Measurements from ENCODE around the gene SEPTIN10. TPM values are rescaled to one million over a fixed set of nuclear protein-coding genes. Genes with fewer than 3 reads are reported as not detected.

Gene SEPTIN10
- total and polyA plus RNA-seq, 2 experiments from 2014 or later = 52.3 to 85.1 TPM

DNA sequence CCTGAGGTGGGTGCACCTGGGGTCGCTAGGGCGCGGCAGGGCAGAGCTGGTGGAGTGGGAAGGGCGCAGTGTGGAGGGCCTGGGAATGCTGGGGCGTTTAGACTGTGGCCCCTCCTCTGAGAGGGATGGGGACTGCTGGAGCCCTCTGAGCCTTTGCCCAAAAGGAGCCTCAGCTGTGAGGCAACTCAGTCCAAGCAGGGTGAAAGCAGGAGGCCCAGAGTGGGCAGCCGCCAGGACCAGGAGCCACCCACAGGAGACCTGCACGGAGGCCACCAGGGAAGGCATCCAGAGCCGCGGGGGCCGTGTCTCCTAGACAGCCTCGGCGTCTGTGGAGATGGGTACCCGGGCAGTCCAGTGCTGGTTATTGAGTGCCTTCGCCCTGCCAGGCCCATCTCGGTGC lies 114.9 kb downstream of the SEPTIN10 start:
- Mint-ChIP-seq H3K27ac (no peak overlapping the region), H3K27me3 (ENCODE audit: insufficient read depth, low read depth, poor library complexity) (no peaks in the 10 kb centered on the region), H3K4me1 (peaks cover 12% of the 10 kb centered on the region), H3K9me3 (no peaks in the 10 kb centered on the region), H3K36me3 (ENCODE audit: low read depth) (no peaks in the 10 kb centered on the region), H3K4me3 (no peak overlapping the region)
- no peak overlapping the region for H3K4me2 ChIP-seq
- no peaks in the 10 kb centered on the region for H3K4me1 ChIP-seq (ENCODE audit: insufficient read depth)
- no peaks in the 10 kb centered on the region for H3K79me2 ChIP-seq (replicated peaks; ENCODE audit: insufficient read depth)
- no peak overlapping the region for H3K27ac ChIP-seq (ENCODE audit: low read depth)
- TF ChIP-seq, protein P1, sequence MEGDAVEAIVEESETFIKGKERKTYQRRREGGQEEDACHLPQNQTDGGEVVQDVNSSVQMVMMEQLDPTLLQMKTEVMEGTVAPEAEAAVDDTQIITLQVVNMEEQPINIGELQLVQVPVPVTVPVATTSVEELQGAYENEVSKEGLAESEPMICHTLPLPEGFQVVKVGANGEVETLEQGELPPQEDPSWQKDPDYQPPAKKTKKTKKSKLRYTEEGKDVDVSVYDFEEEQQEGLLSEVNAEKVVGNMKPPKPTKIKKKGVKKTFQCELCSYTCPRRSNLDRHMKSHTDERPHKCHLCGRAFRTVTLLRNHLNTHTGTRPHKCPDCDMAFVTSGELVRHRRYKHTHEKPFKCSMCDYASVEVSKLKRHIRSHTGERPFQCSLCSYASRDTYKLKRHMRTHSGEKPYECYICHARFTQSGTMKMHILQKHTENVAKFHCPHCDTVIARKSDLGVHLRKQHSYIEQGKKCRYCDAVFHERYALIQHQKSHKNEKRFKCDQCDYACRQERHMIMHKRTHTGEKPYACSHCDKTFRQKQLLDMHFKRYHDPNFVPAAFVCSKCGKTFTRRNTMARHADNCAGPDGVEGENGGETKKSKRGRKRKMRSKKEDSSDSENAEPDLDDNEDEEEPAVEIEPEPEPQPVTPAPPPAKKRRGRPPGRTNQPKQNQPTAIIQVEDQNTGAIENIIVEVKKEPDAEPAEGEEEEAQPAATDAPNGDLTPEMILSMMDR (conservative IDR thresholded peaks at IDR 0.05; ENCODE audit: low read depth in 2 of 2) = no peak
- TF ChIP-seq CREB1 (CRISPR knock-in tag; IDR thresholded peaks at IDR 0.05; ENCODE audit: low read depth) (no peak), EZH2phosphoT487 (IDR thresholded peaks at IDR 0.05; ENCODE audit: unreplicated experiment) (no peak), NANOG (IDR thresholded peaks at IDR 0.05; ENCODE audit: borderline replicate concordance) (no peak), EZH2 (IDR thresholded peaks at IDR 0.05; ENCODE audit: low read depth, unreplicated experiment) (no peak)
- TF ChIP-seq, protein P2, sequence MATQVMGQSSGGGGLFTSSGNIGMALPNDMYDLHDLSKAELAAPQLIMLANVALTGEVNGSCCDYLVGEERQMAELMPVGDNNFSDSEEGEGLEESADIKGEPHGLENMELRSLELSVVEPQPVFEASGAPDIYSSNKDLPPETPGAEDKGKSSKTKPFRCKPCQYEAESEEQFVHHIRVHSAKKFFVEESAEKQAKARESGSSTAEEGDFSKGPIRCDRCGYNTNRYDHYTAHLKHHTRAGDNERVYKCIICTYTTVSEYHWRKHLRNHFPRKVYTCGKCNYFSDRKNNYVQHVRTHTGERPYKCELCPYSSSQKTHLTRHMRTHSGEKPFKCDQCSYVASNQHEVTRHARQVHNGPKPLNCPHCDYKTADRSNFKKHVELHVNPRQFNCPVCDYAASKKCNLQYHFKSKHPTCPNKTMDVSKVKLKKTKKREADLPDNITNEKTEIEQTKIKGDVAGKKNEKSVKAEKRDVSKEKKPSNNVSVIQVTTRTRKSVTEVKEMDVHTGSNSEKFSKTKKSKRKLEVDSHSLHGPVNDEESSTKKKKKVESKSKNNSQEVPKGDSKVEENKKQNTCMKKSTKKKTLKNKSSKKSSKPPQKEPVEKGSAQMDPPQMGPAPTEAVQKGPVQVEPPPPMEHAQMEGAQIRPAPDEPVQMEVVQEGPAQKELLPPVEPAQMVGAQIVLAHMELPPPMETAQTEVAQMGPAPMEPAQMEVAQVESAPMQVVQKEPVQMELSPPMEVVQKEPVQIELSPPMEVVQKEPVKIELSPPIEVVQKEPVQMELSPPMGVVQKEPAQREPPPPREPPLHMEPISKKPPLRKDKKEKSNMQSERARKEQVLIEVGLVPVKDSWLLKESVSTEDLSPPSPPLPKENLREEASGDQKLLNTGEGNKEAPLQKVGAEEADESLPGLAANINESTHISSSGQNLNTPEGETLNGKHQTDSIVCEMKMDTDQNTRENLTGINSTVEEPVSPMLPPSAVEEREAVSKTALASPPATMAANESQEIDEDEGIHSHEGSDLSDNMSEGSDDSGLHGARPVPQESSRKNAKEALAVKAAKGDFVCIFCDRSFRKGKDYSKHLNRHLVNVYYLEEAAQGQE (IDR thresholded peaks at IDR 0.05; ENCODE audit: unreplicated experiment) = no peak
- TF ChIP-seq, protein P3, sequence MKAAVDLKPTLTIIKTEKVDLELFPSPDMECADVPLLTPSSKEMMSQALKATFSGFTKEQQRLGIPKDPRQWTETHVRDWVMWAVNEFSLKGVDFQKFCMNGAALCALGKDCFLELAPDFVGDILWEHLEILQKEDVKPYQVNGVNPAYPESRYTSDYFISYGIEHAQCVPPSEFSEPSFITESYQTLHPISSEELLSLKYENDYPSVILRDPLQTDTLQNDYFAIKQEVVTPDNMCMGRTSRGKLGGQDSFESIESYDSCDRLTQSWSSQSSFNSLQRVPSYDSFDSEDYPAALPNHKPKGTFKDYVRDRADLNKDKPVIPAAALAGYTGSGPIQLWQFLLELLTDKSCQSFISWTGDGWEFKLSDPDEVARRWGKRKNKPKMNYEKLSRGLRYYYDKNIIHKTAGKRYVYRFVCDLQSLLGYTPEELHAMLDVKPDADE (IDR thresholded peaks at IDR 0.05) = no peak
- no peaks in the 10 kb centered on the region for H3K27me3 ChIP-seq (ENCODE audit: insufficient read depth)
- no peak overlapping the region for H3K4me3 ChIP-seq
- DNase-seq (ENCODE audit: low spot score) (no peak), ATAC-seq (no peak)
- H2AFZ ChIP-seq = no peak overlapping the region
- no peaks in the 10 kb centered on the region for H4K20me1 ChIP-seq (replicated peaks; ENCODE audit: insufficient read depth)
- no peaks in the 10 kb centered on the region for H3K36me3 ChIP-seq (ENCODE audit: insufficient read depth)
- H3K9me2 ChIP-seq (ENCODE audit: insufficient read depth) = no peaks in the 10 kb centered on the region
- H3F3A ChIP-seq (replicated peaks; ENCODE audit: low read depth) = no peaks in the 10 kb centered on the region
